ENCODE measurements around the gene LBP.

The LBP gene

GRCh38 chr20:38346247-38346651 lies at the start of gene LBP:
LBP (plus strand) TSS chr20:38346482; CDS start chr20:38346517, 35 bp downstream.
- TF ChIP-seq LEF1 (IDR thresholded peaks at IDR 0.05; ENCODE audit: borderline replicate concordance) (no peak), FOXM1 (IDR thresholded peaks at IDR 0.05; ENCODE audit: borderline replicate concordance) (no peak), HDGF (IDR thresholded peaks at IDR 0.05; ENCODE audit: borderline replicate concordance) (no peak), SP1 (IDR thresholded peaks at IDR 0.05) (no peak), CTBP1 (IDR thresholded peaks at IDR 0.05; ENCODE audit: borderline replicate concordance) (no peak), ARNT (IDR thresholded peaks at IDR 0.05) (no peak)
- no peak for DNase-seq (ENCODE audit: extremely low spot score)
- ChIA-PET POLR2A (no interaction called here), CTCF (no interaction called here)

- TF ChIP-seq FOXA1 (IDR thresholded peaks at IDR 0.05) (no peak), PKNOX1 (IDR thresholded peaks at IDR 0.05) (no peak), SUZ12 (IDR thresholded peaks at IDR 0.05) (no peak), LEF1 (IDR thresholded peaks at IDR 0.05; ENCODE audit: borderline replicate concordance) (no peak), HDGF (IDR thresholded peaks at IDR 0.05; ENCODE audit: borderline replicate concordance) (no peak)
- ChIA-PET POLR2A (no interaction called here), CTCF (no interaction called here)
- DNase-seq (ENCODE audit: extremely low spot score): no peak
Measured at GRCh38 chr20:38297916-38298674, 48.2 kb upstream of the LBP start.

DNA sequence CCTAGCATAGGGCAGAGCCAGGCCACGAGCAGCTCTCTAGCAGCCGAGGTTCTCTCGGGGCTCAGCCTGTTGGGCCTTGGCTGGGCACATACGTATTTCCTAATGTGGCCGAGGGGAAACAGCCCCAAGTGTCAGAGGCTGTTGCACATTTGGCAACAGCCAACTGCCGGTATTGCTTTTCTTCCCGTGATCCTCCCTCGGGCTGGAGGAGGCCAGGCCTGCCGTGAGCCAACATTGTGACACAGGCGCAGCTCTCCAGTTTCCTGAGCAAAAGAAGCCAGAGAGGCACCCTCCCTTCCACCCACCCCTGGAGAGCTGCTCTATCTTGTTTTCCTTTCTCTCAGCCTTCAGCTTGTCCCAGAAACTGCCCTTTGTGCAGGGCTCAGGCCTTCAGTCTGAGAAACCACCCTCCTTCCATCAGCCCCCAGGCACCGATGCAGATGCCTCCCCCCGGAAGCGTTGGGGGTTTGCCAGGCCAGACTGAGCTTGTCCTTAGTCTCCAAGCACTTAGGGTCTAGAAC lies 47.5 kb upstream of the LBP start:
- DNase-seq (ENCODE audit: extremely low spot score): no peak
- ChIA-PET CTCF (no interaction called here), POLR2A (no interaction called here)
- TF ChIP-seq FOXK2 (IDR thresholded peaks at IDR 0.05): no peak
- no peak for TF ChIP-seq SP1 (IDR thresholded peaks at IDR 0.05)
- no peak for TF ChIP-seq ELF4 (IDR thresholded peaks at IDR 0.05)
- no peak for TF ChIP-seq SUZ12 (IDR thresholded peaks at IDR 0.05)
- TF ChIP-seq TARDBP (IDR thresholded peaks at IDR 0.05): no peak
- no peak for TF ChIP-seq FOXA1 (IDR thresholded peaks at IDR 0.05)
- TF ChIP-seq L3MBTL2 (conservative IDR thresholded peaks at IDR 0.05): no peak
- TF ChIP-seq CTBP1 (IDR thresholded peaks at IDR 0.05; ENCODE audit: borderline replicate concordance): no peak
- no peak for TF ChIP-seq HDGF (IDR thresholded peaks at IDR 0.05; ENCODE audit: borderline replicate concordance)
- TF ChIP-seq PKNOX1 (IDR thresholded peaks at IDR 0.05): no peak
- TF ChIP-seq FOXM1 (IDR thresholded peaks at IDR 0.05; ENCODE audit: borderline replicate concordance): no peak
- no peak for TF ChIP-seq BHLHE40 (IDR thresholded peaks at IDR 0.05; ENCODE audit: borderline replicate concordance)

GRCh38 chr20:38299963-38300362 lies 46.3 kb upstream of the LBP start:
- ChIA-PET POLR2A (no interaction called here), CTCF (interaction anchor here (1.8 kb wide), 1 partner anchor 242 kb away, joined by 4 read pairs; no protein-coding TSS in a partner anchor)
- no peak for TF ChIP-seq FOXM1 (IDR thresholded peaks at IDR 0.05; ENCODE audit: borderline replicate concordance)
- DNase-seq (ENCODE audit: extremely low spot score): no peak

GRCh38 chr20:38300438-38300837 lies 45.8 kb upstream of the LBP start:
- no peak for DNase-seq (ENCODE audit: extremely low spot score)
- TF ChIP-seq L3MBTL2 (conservative IDR thresholded peaks at IDR 0.05) (no peak), ARNT (IDR thresholded peaks at IDR 0.05) (no peak), PKNOX1 (IDR thresholded peaks at IDR 0.05) (no peak), SP1 (IDR thresholded peaks at IDR 0.05) (no peak), BHLHE40 (IDR thresholded peaks at IDR 0.05; ENCODE audit: borderline replicate concordance) (no peak), FOXK2 (IDR thresholded peaks at IDR 0.05) (no peak), NFRKB (IDR thresholded peaks at IDR 0.05) (no peak), FOXA1 (IDR thresholded peaks at IDR 0.05) (no peak), ZNF384 (IDR thresholded peaks at IDR 0.05) (no peak), CTBP1 (IDR thresholded peaks at IDR 0.05; ENCODE audit: borderline replicate concordance) (no peak), ELF4 (IDR thresholded peaks at IDR 0.05) (no peak), TARDBP (IDR thresholded peaks at IDR 0.05) (no peak), FOXM1 (IDR thresholded peaks at IDR 0.05; ENCODE audit: borderline replicate concordance) (no peak), SUZ12 (IDR thresholded peaks at IDR 0.05) (no peak), HDGF (IDR thresholded peaks at IDR 0.05; ENCODE audit: borderline replicate concordance) (no peak)
- ChIA-PET CTCF (interaction anchor here (1.8 kb wide), 1 partner anchor 243 kb away, joined by 4 read pairs; no protein-coding TSS in a partner anchor), POLR2A (no interaction called here)

- ChIA-PET CTCF (interaction anchor here (1.8 kb wide), 1 partner anchor 244 kb away, joined by 4 read pairs; no protein-coding TSS in a partner anchor), POLR2A (no interaction called here)
- TF ChIP-seq PKNOX1 (IDR thresholded peaks at IDR 0.05) (no peak), BHLHE40 (IDR thresholded peaks at IDR 0.05; ENCODE audit: borderline replicate concordance) (no peak), CTBP1 (IDR thresholded peaks at IDR 0.05; ENCODE audit: borderline replicate concordance) (no peak), L3MBTL2 (conservative IDR thresholded peaks at IDR 0.05) (no peak), ZNF384 (IDR thresholded peaks at IDR 0.05) (no peak), ARNT (IDR thresholded peaks at IDR 0.05) (no peak)
- no peak for DNase-seq (ENCODE audit: extremely low spot score)
Measured at GRCh38 chr20:38301309-38301708, 45.0 kb upstream of the LBP start.
